Urothelium cell line (cell line): ENCODE results near the gene METRN.
"Not testable (repeated sequence)": the region's sequence is repeated elsewhere in the genome, so short reads cannot be mapped to it uniquely, and the experiment has no call there.

Experiments used
- DNase-seq: peaks from one replicate; pipeline ENCODE4 v3.0.0; 2011; ENCODE audit warnings: low spot score, mixed read lengths
- FAIRE-seq: peaks from 2 replicates; lab custom pipeline; 2011; peaks lifted over from hg19 to GRCh38; lab: Jason Lieb, UNC

Gene METRN

DNA sequence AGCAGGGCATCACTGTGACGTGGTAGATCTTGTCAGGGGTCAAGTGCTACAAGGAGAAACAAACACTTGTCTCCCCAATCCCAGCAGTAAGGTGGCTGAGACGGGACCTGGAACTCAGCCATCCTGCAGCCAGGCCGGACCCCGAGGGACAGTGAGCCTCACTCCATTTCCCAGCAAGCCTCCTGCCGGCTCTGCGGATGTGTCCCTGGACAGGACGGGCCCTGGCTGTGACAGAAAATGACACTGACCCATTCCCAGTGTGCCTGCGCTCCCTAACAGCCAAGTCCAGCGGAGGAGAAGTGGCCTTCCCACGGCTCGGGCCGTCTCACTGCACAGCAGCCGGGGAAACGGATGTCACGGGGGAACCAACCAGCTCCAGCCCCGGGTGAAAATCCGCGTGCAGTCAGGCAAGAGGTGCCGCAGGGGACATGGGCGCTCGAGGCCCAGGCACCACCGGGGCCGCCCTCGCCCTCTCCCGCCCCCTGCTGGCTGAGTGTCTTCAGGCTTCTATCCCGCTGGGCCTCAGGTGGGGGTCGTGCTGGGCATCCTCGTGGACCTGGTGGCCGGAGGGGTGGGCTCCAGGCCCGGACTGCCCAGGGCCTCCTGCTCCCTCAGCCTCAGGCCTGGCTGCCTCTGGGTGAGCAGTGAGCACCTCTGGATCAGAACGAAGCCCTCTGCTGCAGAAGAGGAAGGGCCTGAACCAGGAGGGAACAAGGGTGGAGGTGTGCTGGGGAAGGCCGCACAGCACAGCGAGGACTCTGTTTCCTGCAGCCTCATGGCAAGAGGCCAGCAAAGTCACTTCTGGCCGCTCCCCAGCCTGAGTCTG is 18.7 kb downstream of the METRN start:
- FAIRE-seq (no peak), DNase-seq (no peak)

GRCh38 chr16:734208-734980 is 19.5 kb downstream of the METRN start:
- DNase-seq (no peak), FAIRE-seq (no peak)

DNA sequence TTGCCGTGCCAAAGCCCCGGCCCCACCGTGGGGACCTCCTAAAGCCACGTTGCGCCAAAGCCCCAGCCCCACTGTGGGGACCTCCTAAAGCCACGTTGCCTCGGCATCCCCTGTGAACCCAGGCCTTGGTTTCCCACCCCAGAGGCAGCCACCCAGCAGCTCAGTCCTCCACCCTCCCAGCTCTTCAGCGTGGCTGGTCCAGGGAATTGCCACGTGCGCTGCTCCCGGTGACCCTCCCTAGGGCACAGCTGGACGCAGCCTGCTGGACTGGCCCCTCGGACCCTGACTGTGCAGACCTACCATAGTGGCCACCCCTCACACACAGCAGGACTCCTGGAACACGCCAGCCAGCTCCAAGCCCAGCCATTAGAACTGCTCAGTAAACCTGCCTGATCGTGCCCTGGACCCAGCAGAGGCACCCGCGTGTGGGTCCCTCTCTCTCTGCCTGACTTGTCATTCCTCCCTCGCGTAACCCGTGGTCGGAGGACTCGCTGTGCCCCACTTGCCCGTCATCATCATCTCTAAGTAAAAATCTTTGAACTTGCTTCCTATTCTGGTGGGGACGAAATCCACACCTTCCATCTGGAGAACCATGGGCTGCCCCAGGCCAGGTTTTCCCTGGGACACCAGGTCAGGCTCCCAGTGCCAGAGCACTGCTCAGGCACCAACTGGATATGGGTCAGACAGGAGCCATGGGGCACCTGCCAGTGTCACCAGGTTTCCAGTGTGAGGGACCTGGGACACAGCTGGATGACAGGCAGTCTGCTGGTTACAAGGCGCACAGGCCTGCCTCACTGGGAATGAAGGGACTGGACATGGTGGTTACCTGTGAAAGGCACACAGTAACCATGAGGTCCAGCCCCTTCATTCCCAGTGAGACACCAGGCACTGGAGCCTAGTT is 20.3 kb downstream of the METRN start:
- FAIRE-seq, result no peak

GRCh38 chr16:735982-736453 is 21.1 kb downstream of the METRN start:
- DNase-seq (no peak), FAIRE-seq (no peak)

More for the DNA sequence above, 20.3 kb downstream of the METRN start:
- no peak for DNase-seq

GRCh38 chr16:736936-737481 is 22.1 kb downstream of the METRN start:
- FAIRE-seq (no peak), DNase-seq (no peak)

- no peak for FAIRE-seq
- DNase-seq, result no peak
These were observed 24.9 kb downstream of the METRN start for GRCh38 chr16:739560-740458.

DNA sequence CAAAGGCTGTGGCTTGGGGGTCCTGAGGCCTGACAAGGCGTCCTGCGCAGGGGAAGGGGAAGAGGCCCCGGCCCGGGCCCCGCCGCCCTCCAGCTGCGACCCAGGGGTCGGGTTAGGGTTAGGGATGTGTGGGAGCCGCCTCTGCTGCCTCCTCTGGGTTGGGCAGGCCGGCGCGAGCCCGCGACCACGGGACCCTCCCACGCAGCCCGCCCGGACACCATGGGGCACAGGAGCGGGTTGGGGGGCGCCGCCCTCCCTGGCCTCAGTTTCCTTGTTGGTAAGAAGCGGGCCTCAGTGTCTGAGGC is 25.5 kb downstream of the METRN start:
- DNase-seq, result no peak
- no peak for FAIRE-seq

GRCh38 chr16:740764-741505 is 26.0 kb downstream of the METRN start, which contains the start of gene CIAO3:
Gene CIAO3 (minus strand): TSS chr16:740997. CDS start chr16:740985, 12 bp downstream.
- peak; percentile 93 for DNase-seq
- FAIRE-seq, result peak; percentile 77

- FAIRE-seq (no peak), DNase-seq (no peak)
These were observed 27.2 kb downstream of the METRN start for GRCh38 chr16:741986-742629.

DNA sequence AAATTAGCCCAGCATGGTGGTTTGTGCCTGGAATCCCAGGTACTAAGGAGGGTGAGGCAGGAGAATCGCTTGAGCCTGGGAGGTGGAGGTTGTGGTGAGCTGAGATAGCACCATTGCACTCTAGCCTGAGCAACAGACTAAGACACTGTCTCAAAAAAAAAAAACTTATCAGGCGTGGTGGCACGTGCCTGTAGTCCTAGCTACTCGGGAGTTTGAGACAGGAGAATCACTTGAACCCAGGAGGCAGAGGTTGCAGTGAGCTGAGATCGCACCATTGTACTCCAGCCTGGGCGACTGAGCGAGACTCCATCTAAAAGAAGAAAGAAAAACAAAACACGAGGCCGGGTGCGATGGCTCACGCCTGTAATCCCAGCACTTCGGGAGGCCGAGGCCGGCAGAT is 28.0 kb downstream of the METRN start:
- not testable (repeated sequence) for FAIRE-seq, DNase-seq

DNA sequence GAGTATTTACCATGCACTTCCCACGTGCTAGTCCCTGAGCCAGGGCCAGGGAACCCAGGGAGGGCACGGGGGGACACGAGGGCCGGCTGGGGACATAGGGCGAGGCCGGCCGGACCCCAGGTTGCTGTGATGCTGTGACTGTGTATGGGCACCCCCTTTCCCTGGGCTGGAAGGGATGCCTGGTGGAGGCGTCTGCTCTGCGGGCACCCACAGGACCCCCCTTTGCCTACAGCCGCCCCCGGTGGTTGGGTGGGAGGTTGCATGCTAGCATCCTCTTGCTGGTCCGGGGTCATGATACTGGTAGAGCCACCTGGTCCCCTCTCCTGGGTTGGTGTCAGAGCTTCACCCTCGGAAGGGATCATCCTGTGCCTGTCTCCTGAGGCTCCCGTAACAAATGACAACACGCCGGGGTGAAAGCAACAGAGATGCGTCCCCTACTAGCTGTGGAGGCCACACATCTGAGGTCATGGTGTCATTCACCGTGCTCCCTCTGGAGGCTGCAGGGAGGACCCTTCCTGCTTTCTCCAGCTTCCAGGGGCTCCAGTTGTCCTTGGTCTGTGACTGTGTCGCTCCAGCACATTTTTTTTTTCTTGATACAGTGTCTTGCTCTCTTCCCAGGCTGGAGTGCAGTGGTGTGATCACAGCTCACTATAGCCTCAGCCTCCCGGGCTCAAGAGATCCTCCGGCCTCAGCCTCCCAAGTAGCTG is 29.0 kb downstream of the METRN start:
- FAIRE-seq (no peak), DNase-seq (no peak)

DNA sequence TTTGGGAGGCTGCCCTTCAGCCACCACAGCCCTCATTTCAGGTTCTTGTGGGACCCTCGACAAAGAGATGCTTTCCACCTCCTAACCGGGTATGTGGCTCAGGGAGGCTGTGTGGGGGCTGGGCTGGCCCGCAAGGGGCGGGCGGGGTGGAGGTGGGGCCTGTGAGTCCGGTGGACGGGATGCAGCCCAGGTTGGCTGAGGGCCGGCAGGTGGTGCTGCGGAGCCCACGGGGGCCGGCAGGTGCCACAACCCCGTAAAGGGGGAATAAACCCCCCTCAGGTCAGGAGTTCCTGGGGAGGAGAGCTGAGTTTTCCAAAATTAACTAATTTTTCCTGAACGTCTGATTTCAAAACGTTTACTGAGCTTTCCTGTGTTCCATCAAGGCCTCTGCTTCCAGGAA is 30.8 kb downstream of the METRN start:
- DNase-seq (peak; percentile 68), FAIRE-seq (peak; percentile 9)

- no peak for DNase-seq
- FAIRE-seq, result no peak
These were observed 31.7 kb downstream of the METRN start for GRCh38 chr16:746637-747036.

GRCh38 chr16:747978-748746 is 33.2 kb downstream of the METRN start:
- DNase-seq, result no peak
- no peak for FAIRE-seq

DNA sequence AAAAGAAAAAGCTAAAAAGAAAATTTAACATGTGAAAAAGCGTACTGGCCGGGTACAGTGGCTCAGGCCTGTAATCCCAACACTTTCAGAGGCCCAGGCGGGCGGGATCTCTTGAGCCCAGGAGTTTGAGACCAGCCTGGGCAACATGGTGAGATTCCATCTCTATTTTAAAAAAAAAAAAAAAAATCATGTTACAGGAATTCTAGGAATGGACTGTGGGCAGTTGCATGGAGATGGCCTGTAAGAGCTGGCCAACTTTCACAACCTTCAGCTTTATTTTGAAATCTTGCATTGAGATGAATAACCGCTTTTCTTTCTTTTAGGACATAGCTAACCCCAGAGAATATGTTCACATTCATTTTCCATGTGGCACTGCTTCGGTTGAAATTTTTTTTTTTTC is 34.1 kb downstream of the METRN start:
- DNase-seq, result no peak
- FAIRE-seq, result no peak

- no peak for DNase-seq
- no peak for FAIRE-seq
These were observed 35.6 kb downstream of the METRN start for GRCh38 chr16:750485-750884.
